ENCODE data around the gene ACSBG1. TPM values are rescaled to one million over a fixed set of nuclear protein-coding genes. Genes with fewer than 3 reads are reported as not detected.

The ACSBG1 gene
- total and polyA plus RNA-seq, 10 of the 15 experiments (the other 5 are each of a cell fraction or from before 2014, with no cell fraction given) = 0.11 to 0.75 (median 0.42) TPM

DNA sequence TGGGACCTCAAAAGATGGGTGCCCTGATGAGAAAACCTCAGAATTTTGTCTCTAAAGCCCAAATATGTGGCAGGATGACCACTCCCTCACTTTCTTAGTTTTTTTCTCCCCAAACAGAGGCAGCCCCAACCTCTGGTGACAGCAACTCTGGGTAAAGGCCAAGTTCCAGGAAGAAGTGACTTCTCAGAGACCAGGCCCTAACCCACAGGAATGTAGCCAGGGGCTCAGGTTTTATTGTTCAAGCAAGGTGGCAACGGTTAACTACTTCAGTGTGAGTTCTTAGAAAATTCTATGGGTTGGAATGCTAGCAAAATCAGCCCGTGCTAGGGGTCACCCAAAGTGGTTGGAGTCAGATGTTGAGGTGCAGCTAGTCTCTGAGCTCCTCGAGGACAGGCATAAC is 24.9 kb upstream of the ACSBG1 start:
- H4K20me1 ChIP-seq (ENCODE audit: control insufficient read depth, insufficient read depth) = no peaks in the 10 kb centered on the region
- SMC1A ChIA-PET (ENCODE audit: uncharacterized antibody, unreplicated experiment) = no interaction called here
- BruUV-seq (replicated peaks) = no TSS peak
- intact Hi-C loops (cut with micrococcal nuclease; ENCODE audit: unreplicated experiment) (no loop called here), in situ Hi-C loops (cut with MboI) (no loop called here)
- no peak overlapping the region for H3K9ac ChIP-seq (ENCODE audit: control insufficient read depth, insufficient read depth, low read length)
- H3K4me1 ChIP-seq (ENCODE audit: control insufficient read depth, insufficient read depth, low read length) = no peaks in the 10 kb centered on the region
- POLR2A ChIA-PET = no interaction called here
- no peak overlapping the region for H3K27ac ChIP-seq (ENCODE audit: control insufficient read depth, insufficient read depth)
- DNase-seq (ENCODE audit: low read depth, low spot score) (no peak), ATAC-seq (no peak), FAIRE-seq (no peak)
- H3K36me3 ChIP-seq (ENCODE audit: control insufficient read depth in 2 of 2, insufficient read depth in 2 of 2, low read length in 1 of 2) = no peaks in the 10 kb centered on the region
- TF ChIP-seq SPI1 (IDR thresholded peaks at IDR 0.05; ENCODE audit: borderline replicate concordance, insufficient read depth, low read depth, low read length) (no peak), HDAC2 (IDR thresholded peaks at IDR 0.05) (no peak), GATAD2B (conservative IDR thresholded peaks at IDR 0.05; ENCODE audit: low read depth) (no peak), NFXL1 (IDR thresholded peaks at IDR 0.05; ENCODE audit: borderline replicate concordance) (no peak), EZH2 (IDR thresholded peaks at IDR 0.05; ENCODE audit: borderline replicate concordance, control insufficient read depth, low read depth, low read length) (no peak), MEF2B (IDR thresholded peaks at IDR 0.05; ENCODE audit: partially characterized antibody, poor library complexity, severe bottlenecking) (no peak), JUND (IDR thresholded peaks at IDR 0.05; ENCODE audit: low read depth, low read length) (no peak), CREB1 (IDR thresholded peaks at IDR 0.05; ENCODE audit: low read depth) (no peak), SMAD1 (IDR thresholded peaks at IDR 0.05; ENCODE audit: low read depth, partially characterized antibody) (no peak), RFX5 (IDR thresholded peaks at IDR 0.05; ENCODE audit: low read depth, low read length) (no peak), CBFB (IDR thresholded peaks at IDR 0.05; ENCODE audit: low read depth) (no peak), CREM (IDR thresholded peaks at IDR 0.05; ENCODE audit: low read depth) (no peak), MTA2 (IDR thresholded peaks at IDR 0.05; ENCODE audit: low read depth) (no peak)
- TF ChIP-seq, protein P1, sequence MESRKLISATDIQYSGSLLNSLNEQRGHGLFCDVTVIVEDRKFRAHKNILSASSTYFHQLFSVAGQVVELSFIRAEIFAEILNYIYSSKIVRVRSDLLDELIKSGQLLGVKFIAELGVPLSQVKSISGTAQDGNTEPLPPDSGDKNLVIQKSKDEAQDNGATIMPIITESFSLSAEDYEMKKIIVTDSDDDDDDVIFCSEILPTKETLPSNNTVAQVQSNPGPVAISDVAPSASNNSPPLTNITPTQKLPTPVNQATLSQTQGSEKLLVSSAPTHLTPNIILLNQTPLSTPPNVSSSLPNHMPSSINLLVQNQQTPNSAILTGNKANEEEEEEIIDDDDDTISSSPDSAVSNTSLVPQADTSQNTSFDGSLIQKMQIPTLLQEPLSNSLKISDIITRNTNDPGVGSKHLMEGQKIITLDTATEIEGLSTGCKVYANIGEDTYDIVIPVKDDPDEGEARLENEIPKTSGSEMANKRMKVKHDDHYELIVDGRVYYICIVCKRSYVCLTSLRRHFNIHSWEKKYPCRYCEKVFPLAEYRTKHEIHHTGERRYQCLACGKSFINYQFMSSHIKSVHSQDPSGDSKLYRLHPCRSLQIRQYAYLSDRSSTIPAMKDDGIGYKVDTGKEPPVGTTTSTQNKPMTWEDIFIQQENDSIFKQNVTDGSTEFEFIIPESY (IDR thresholded peaks at IDR 0.05) = no peak
- TF ChIP-seq, protein P2, sequence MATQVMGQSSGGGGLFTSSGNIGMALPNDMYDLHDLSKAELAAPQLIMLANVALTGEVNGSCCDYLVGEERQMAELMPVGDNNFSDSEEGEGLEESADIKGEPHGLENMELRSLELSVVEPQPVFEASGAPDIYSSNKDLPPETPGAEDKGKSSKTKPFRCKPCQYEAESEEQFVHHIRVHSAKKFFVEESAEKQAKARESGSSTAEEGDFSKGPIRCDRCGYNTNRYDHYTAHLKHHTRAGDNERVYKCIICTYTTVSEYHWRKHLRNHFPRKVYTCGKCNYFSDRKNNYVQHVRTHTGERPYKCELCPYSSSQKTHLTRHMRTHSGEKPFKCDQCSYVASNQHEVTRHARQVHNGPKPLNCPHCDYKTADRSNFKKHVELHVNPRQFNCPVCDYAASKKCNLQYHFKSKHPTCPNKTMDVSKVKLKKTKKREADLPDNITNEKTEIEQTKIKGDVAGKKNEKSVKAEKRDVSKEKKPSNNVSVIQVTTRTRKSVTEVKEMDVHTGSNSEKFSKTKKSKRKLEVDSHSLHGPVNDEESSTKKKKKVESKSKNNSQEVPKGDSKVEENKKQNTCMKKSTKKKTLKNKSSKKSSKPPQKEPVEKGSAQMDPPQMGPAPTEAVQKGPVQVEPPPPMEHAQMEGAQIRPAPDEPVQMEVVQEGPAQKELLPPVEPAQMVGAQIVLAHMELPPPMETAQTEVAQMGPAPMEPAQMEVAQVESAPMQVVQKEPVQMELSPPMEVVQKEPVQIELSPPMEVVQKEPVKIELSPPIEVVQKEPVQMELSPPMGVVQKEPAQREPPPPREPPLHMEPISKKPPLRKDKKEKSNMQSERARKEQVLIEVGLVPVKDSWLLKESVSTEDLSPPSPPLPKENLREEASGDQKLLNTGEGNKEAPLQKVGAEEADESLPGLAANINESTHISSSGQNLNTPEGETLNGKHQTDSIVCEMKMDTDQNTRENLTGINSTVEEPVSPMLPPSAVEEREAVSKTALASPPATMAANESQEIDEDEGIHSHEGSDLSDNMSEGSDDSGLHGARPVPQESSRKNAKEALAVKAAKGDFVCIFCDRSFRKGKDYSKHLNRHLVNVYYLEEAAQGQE (IDR thresholded peaks at IDR 0.05; ENCODE audit: low read depth, low read length) = no peak
- H2AFZ ChIP-seq (ENCODE audit: control insufficient read depth, low read depth, low read length) = no peak overlapping the region
- RAD21 ChIA-PET (ENCODE audit: unreplicated experiment) = no interaction called here
- H3K27me3 ChIP-seq (replicated peaks in 1 of 2; ENCODE audit: control insufficient read depth in 2 of 2, insufficient read depth in 2 of 2, low read length in 1 of 2) = no peaks in the 10 kb centered on the region
- 22% methylated on average over 3 of the region's 3 CpGs for WGBS (ENCODE audit: insufficient coverage, insufficient replicate concordance, low lambda C conversion rate, missing lambda C conversion rate)
- no peaks in the 10 kb centered on the region for H3K9me3 ChIP-seq (replicated peaks; ENCODE audit: control insufficient read depth, insufficient read depth, low read length)
- no peak overlapping the region for H3K4me3 ChIP-seq
- H3K4me2 ChIP-seq (ENCODE audit: control insufficient read depth, insufficient read depth) = no peak overlapping the region
- CTCF ChIA-PET = interaction anchor here (1.2 kb wide), 1 partner anchor 17 kb away, joined by 4 read pairs; no protein-coding TSS in a partner anchor
- no peaks in the 10 kb centered on the region for H3K79me2 ChIP-seq (ENCODE audit: control insufficient read depth, insufficient read depth, low read length)

Measured in GM12878 (cell line).